GM19452 (cell line): Measurements from ENCODE around the gene MYOM3.

Experiments used
- ATAC-seq: cut with Tn5 transposase; IDR thresholded peaks from one replicate; pipeline ENCODE4 v1.9.1; 2021; ENCODE audit not compliant: unreplicated experiment

MYOM3 gene

GRCh38 chr1:24139222-24139489 is 27.2 kb upstream of the MYOM3 start:
- no peak for ATAC-seq

GRCh38 chr1:24138476-24139221 is 26.7 kb upstream of the MYOM3 start:
- ATAC-seq, result no peak

- ATAC-seq, result no peak
These were observed 25.1 kb upstream of the MYOM3 start for GRCh38 chr1:24136956-24137539.

- no peak for ATAC-seq
These were observed 22.4 kb upstream of the MYOM3 start for GRCh38 chr1:24134376-24134775.

GRCh38 chr1:24133819-24134218 is 21.9 kb upstream of the MYOM3 start:
- ATAC-seq, result no peak

GRCh38 chr1:24130385-24130784 is 18.4 kb upstream of the MYOM3 start:
- ATAC-seq, result no peak

- ATAC-seq, result no peak
These were observed 15.9 kb upstream of the MYOM3 start for GRCh38 chr1:24127801-24128363.

GRCh38 chr1:24127134-24127800 is 15.3 kb upstream of the MYOM3 start:
- ATAC-seq, result no peak

- no peak for ATAC-seq
These were observed 14.7 kb upstream of the MYOM3 start for GRCh38 chr1:24126672-24127023.

GRCh38 chr1:24126018-24126671 is 14.2 kb upstream of the MYOM3 start:
- ATAC-seq, result no peak

GRCh38 chr1:24125456-24125855 is 13.5 kb upstream of the MYOM3 start:
- ATAC-seq, result no peak

GRCh38 chr1:24124980-24125379 is 13.0 kb upstream of the MYOM3 start:
- ATAC-seq, result no peak

- no peak for ATAC-seq
These were observed 11.7 kb upstream of the MYOM3 start for GRCh38 chr1:24123611-24124010.

GRCh38 chr1:24122776-24123175 is 10.8 kb upstream of the MYOM3 start:
- no peak for ATAC-seq

GRCh38 chr1:24121406-24121805 is 9.5 kb upstream of the MYOM3 start:
- ATAC-seq, result no peak

- no peak for ATAC-seq
These were observed 9.0 kb upstream of the MYOM3 start for GRCh38 chr1:24120965-24121364.

- no peak for ATAC-seq
These were observed 8.2 kb upstream of the MYOM3 start for GRCh38 chr1:24119859-24120756.

GRCh38 chr1:24119489-24119858 is 7.5 kb upstream of the MYOM3 start:
- ATAC-seq, result no peak

- ATAC-seq, result no peak
These were observed 6.7 kb upstream of the MYOM3 start for GRCh38 chr1:24118410-24119242.
